Liver (tissue), 9 donors: ENCODE measurements around the gene SYT5. TPM values are rescaled to one million over a fixed set of nuclear protein-coding genes. Genes with fewer than 3 reads are reported as not detected.

Experiments used
- DNase-seq: peaks from one replicate; pipeline ENCODE4 v3.0.0-alpha.2; 2017; ENCODE audit warnings: low spot score
- H3K27ac ChIP-seq, 2 donors: one replicate each; pipeline ENCODE4 v1.7.0; 2013; ENCODE audit warnings: inconsistent platforms in 2 of 2, low read length in 2 of 2, control low read depth in 1 of 2, low read depth in 1 of 2, mild to moderate bottlenecking in 1 of 2
- H3K27me3 ChIP-seq, 4 donors: one replicate each; pipeline versions ENCODE4 v1.6.1 to v1.7.0; 2013; ENCODE audit warnings: low read length in 3 of 4, inconsistent platforms in 1 of 4, mild to moderate bottlenecking in 1 of 4, moderate library complexity in 1 of 4; ENCODE audit not compliant: control insufficient read depth in 4 of 4, insufficient read depth in 4 of 4
- H3K36me3 ChIP-seq, 4 donors: one replicate each; pipeline versions ENCODE4 v1.6.1 to v1.7.0; 2013; ENCODE audit warnings: low read length in 3 of 4, mild to moderate bottlenecking in 3 of 4, low read depth in 1 of 4, moderate library complexity in 1 of 4; ENCODE audit not compliant: control insufficient read depth in 4 of 4, insufficient read depth in 3 of 4
- H3K4me1 ChIP-seq, 4 donors: one replicate each; pipeline versions ENCODE4 v1.6.1 to v1.7.0; 2013; ENCODE audit warnings: low read length in 3 of 4, mild to moderate bottlenecking in 3 of 4, moderate library complexity in 1 of 4; ENCODE audit not compliant: control insufficient read depth in 4 of 4, insufficient read depth in 4 of 4
- H3K4me3 ChIP-seq, 3 donors: one replicate each; pipeline versions ENCODE4 v1.6.1 to v1.7.0; 2013; ENCODE audit warnings: low read length in 3 of 3, control low read depth in 1 of 3, low read depth in 1 of 3, mild to moderate bottlenecking in 1 of 3
- H3K9ac ChIP-seq, 2 donors: one replicate each; pipeline ENCODE4 v1.7.0; 2013; ENCODE audit warnings: low read length in 2 of 2, mild to moderate bottlenecking in 2 of 2, moderate library complexity in 2 of 2, control low read depth in 1 of 2, low read depth in 1 of 2
- H3K9me3 ChIP-seq, 4 donors: one replicate each; pipeline versions ENCODE4 v1.6.1 to v1.7.0; 2013; ENCODE audit warnings: low read length in 3 of 4; ENCODE audit not compliant: control insufficient read depth in 4 of 4
- EGR1 ChIP-seq, 2 donors: IDR thresholded peaks; 2 replicates each; pipeline ENCODE4 v1.6.1; 2016 to 2018; ENCODE audit warnings: antibody characterized with exemption in 2 of 2, low read depth in 2 of 2
- FOXA2 ChIP-seq: IDR thresholded peaks from 2 replicates; pipeline ENCODE4 v1.6.1; 2016; ENCODE audit warnings: antibody characterized with exemption
- GABPA ChIP-seq, 2 donors: IDR thresholded peaks in 1 of 2; conservative IDR thresholded peaks in 1 of 2; 2 replicates each; pipeline ENCODE4 v1.6.1; 2016; ENCODE audit warnings: antibody characterized with exemption in 2 of 2, mild to moderate bottlenecking in 1 of 2, moderate library complexity in 1 of 2
- HNF4A ChIP-seq, 2 donors: conservative IDR thresholded peaks; 2 replicates each; pipeline ENCODE4 v1.6.1; 2016; ENCODE audit warnings: antibody characterized with exemption in 2 of 2, mild to moderate bottlenecking in 2 of 2
- HNF4G ChIP-seq: IDR thresholded peaks from 2 replicates; pipeline ENCODE4 v1.6.1; 2016; ENCODE audit warnings: antibody characterized with exemption
- JUND ChIP-seq, 2 donors: IDR thresholded peaks; 2 replicates each; pipeline ENCODE4 v1.6.1; 2016; ENCODE audit warnings: antibody characterized with exemption in 2 of 2
- NR2F2 ChIP-seq: IDR thresholded peaks from 2 replicates; pipeline ENCODE4 v1.6.1; 2016; ENCODE audit warnings: antibody characterized with exemption
- REST ChIP-seq: IDR thresholded peaks from 2 replicates; pipeline ENCODE4 v1.6.1; 2016; ENCODE audit warnings: antibody characterized with exemption, mild to moderate bottlenecking
- RXRA ChIP-seq, 2 donors: IDR thresholded peaks; 2 replicates each; pipeline ENCODE4 v1.6.1; 2017 to 2018; ENCODE audit warnings: antibody characterized with exemption in 2 of 2, mild to moderate bottlenecking in 1 of 2
- SP1 ChIP-seq: IDR thresholded peaks from 2 replicates; pipeline ENCODE4 v1.6.1; 2018; ENCODE audit warnings: antibody characterized with exemption, mild to moderate bottlenecking
- TAF1 ChIP-seq: conservative IDR thresholded peaks from 2 replicates; pipeline ENCODE4 v1.6.1; 2016; ENCODE audit warnings: antibody characterized with exemption, mild to moderate bottlenecking
- WGBS: extraction: QIAGEN DNeasy Blood & Tissue Kit; methylation state at CpG from one replicate; pipeline ENCODE4 v1.1.7; 2013; 5-methylcytosine and 5-hydroxymethylcytosine counted together
- polyA plus RNA-seq, 2 donors: library from polyadenylated mRNA; stranded (reverse) in 1 of 2; unstranded in 1 of 2; fragments of 200-250 nt in 1 of 2; fragments of >200 nt in 1 of 2; fragmentation: Nextera tagmentation in 1 of 2; extraction: Ambion mirVana in 1 of 2; gene quantifications; one replicate each; pipeline versions ENCODE4 v1.2.1 to v1.2.3, GENCODE V29; 2013 to 2015
- total RNA-seq, 2 donors: library from RNA; depleted of rRNA; stranded (reverse); fragments of >200 nt; gene quantifications; one replicate each; pipeline ENCODE4 v1.2.3, GENCODE V29; 2014
- TF ChIP-seq, protein P1 (sequence below): IDR thresholded peaks from 2 replicates; pipeline ENCODE4 v1.6.1; 2016; ENCODE audit warnings: antibody characterized with exemption
- TF ChIP-seq, protein P2 (sequence below): IDR thresholded peaks from 2 replicates; pipeline ENCODE4 v1.6.1; 2016; ENCODE audit warnings: antibody characterized with exemption
- donor health status: healthy.
- donor health status: healthy.
- donor health status: healthy.
- donor health status: healthy.
- donor health status: healthy.

SYT5 gene
- total and polyA plus RNA-seq, 4 donors, result under 0.01 TPM; not detected in 3

- TF ChIP-seq REST (no peak), EGR1 (IDR thresholded peaks at IDR 0.05; ENCODE audit: low read depth in 2 of 2) (no peak), HNF4G (no peak), RXRA (IDR thresholded peaks at IDR 0.05) (peak in 1 of 2 donors; percentile 36)
- TF ChIP-seq, protein P1, sequence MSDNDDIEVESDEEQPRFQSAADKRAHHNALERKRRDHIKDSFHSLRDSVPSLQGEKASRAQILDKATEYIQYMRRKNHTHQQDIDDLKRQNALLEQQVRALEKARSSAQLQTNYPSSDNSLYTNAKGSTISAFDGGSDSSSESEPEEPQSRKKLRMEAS, result no peak
- Histone ChIP-seq H3K27ac (no peak overlapping the region), H3K27me3 (no peaks in the 10 kb centered on the region), H3K9me3 (no peaks in the 10 kb centered on the region), H3K4me1 (peaks cover 2 to 11% (median 9%) of the 10 kb centered on the region in 4 donors), H3K9ac (no peak overlapping the region), H3K4me3 (no peak overlapping the region), H3K36me3 (peaks cover 0 to 4% (median 1%) of the 10 kb centered on the region in 4 donors)
- 80% methylated on average over 17 of the region's 17 CpGs for WGBS
- DNase-seq, result no peak
Measured at GRCh38 chr19:55223291-55224037, 43.4 kb upstream of the SYT5 start.

GRCh38 chr19:55220525-55220924 lies 40.4 kb upstream of the SYT5 start:
- no peak overlapping the region for H3K27ac ChIP-seq
- peaks cover 2 to 10% (median 9%) of the 10 kb centered on the region in 4 donors for H3K4me1 ChIP-seq
- WGBS, result 85% methylated on average over 9 of the region's 9 CpGs
- H3K27me3 ChIP-seq, result no peaks in the 10 kb centered on the region
- H3K9me3 ChIP-seq, result no peaks in the 10 kb centered on the region
- no peak overlapping the region for H3K4me3 ChIP-seq
- no peaks in the 10 kb centered on the region for H3K36me3 ChIP-seq
- TF ChIP-seq REST, result peak; percentile 90
- no peak for TF ChIP-seq HNF4G
- DNase-seq, result no peak
- H3K9ac ChIP-seq, result no peak overlapping the region

GRCh38 chr19:55216461-55217198 lies 36.5 kb upstream of the SYT5 start:
- Histone ChIP-seq H3K36me3 (no peaks in the 10 kb centered on the region), H3K4me3 (peak overlapping the region; percentile 44 to 68 (median 57)), H3K9ac (peak overlapping the region in 1 of 2 donors; percentile 61), H3K9me3 (no peaks in the 10 kb centered on the region), H3K27me3 (no peaks in the 10 kb centered on the region), H3K27ac (peak overlapping the region; percentile 61 to 77), H3K4me1 (peaks cover 2 to 10% (median 9%) of the 10 kb centered on the region in 4 donors)
- WGBS, result 3% methylated on average over 36 of the region's 36 CpGs
- peak; percentile 79 for DNase-seq
- peak; percentile 45 for TF ChIP-seq FOXA2
- peak; percentile 95 to 97 for TF ChIP-seq JUND (IDR thresholded peaks at IDR 0.05)
- TF ChIP-seq NR2F2, result no peak
- TF ChIP-seq, protein P2, sequence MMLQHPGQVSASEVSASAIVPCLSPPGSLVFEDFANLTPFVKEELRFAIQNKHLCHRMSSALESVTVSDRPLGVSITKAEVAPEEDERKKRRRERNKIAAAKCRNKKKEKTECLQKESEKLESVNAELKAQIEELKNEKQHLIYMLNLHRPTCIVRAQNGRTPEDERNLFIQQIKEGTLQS, result peak; percentile 89
- no peak for TF ChIP-seq TAF1
- no peak for TF ChIP-seq HNF4G
- peak; percentile 73 to 80 for TF ChIP-seq RXRA (IDR thresholded peaks at IDR 0.05)
- TF ChIP-seq REST, result peak; percentile 100
- TF ChIP-seq HNF4A (conservative IDR thresholded peaks at IDR 0.05), result peak; percentile 41 to 44
- TF ChIP-seq EGR1 (IDR thresholded peaks at IDR 0.05; ENCODE audit: low read depth in 2 of 2), result peak; percentile 48 to 85
- peak; percentile 86 for TF ChIP-seq SP1
- peak; percentile 59 to 89 for TF ChIP-seq GABPA (IDR thresholded peaks at IDR 0.05 in 1 of 2, conservative IDR thresholded peaks at IDR 0.05 in 1 of 2)
